UCSD-AML1 (cell line): ENCODE data around the gene CHST1.

ENCODE experiments used
- DNase-seq: peaks from one replicate; lab custom pipeline; 2025; ENCODE audit not compliant: unreplicated experiment; lab: John Stamatoyannopoulos, UW

CHST1 gene

DNA sequence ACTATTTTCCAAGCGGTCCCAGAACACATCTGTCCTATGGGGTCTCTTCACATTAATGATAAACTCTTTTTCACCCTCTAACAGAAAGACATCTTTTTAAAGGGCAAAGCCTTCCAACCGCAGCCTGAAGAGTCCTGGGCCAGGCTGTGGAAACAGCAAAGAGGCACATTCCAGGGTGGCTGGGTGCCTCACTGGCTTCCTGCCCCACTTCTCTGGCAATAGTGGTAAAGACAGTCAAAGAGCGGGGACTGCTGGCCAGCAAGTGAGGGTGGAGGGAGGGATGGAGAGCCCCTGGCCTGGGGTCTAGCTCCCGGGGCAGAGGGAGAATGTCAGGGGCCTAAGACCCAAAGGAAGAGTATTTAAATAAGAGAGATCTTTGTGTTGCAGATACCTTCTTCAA is 10.2 kb upstream of the CHST1 start:
- DNase-seq = no peak

DNA sequence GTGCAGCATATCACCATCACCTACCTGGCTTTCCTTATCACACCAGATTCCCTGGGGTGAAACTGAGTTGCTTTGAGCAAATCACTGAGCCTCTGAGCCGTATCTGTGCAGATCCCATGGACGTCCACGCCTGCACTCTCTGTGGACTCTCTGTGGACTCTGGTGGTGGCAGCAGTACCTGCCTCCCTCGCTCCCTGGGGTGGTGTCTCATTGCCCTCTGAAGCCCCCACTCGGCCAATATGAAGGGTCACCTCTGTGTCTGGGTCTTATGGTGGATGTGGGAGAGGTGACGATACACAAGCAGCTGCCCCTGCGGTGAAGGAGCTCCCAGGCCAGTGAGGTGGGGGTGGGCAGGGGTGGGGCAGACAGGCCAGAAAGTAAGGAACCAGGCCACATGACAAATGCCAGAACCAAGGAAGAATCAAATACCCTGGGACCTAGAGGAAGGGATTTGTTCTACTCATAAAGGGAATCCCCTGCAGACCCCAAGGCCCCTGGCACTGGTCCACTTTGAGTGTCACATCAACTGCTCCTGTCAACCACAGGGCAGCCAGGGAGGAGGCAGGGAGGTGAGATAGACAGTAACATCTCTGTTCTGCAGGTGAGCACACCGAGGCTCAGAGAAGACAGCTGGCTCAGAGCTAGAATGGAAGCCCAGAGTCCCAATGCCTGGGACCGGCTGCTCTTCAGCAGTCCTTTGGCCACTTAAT is 9.2 kb upstream of the CHST1 start:
- no peak for DNase-seq

DNA sequence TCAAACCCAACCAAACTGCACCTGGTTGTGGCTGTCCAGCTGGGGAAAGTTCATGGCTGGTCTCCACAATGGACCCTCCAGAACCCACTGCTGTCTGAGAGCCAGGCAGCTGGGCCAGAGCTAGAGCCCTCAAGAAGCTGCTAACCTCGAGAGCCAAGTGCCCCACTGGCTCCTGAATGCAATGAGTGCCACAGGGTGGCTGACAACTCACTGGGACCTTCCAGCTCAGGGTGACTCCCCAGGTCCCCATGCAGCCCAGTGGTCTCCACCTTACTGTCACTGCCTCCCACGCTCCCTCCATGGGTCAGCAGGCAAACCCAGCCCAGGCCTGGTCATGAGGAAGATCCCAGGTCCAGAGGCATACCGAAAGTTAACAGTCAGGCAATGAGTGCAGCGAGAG is 8.0 kb upstream of the CHST1 start:
- no peak for DNase-seq

DNA sequence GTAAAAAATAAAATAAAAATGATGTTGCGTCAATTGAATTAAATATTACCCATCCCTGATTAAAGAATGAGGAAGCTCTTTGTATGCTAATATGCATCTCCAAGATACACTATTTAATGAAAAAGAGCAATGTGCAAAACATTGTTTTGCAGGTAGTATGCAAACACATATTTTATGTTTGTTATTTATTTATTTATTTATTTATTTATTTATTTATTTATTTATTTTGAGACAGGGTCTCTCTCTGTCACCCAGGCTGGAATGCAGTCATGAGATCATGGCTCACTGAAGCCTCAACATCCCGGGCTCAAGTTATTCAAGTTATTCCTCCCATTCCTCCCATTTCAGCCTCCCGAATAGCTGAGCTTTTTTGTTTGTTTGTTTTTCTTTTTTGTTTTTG is 7.2 kb upstream of the CHST1 start:
- DNase-seq = no peak

DNA sequence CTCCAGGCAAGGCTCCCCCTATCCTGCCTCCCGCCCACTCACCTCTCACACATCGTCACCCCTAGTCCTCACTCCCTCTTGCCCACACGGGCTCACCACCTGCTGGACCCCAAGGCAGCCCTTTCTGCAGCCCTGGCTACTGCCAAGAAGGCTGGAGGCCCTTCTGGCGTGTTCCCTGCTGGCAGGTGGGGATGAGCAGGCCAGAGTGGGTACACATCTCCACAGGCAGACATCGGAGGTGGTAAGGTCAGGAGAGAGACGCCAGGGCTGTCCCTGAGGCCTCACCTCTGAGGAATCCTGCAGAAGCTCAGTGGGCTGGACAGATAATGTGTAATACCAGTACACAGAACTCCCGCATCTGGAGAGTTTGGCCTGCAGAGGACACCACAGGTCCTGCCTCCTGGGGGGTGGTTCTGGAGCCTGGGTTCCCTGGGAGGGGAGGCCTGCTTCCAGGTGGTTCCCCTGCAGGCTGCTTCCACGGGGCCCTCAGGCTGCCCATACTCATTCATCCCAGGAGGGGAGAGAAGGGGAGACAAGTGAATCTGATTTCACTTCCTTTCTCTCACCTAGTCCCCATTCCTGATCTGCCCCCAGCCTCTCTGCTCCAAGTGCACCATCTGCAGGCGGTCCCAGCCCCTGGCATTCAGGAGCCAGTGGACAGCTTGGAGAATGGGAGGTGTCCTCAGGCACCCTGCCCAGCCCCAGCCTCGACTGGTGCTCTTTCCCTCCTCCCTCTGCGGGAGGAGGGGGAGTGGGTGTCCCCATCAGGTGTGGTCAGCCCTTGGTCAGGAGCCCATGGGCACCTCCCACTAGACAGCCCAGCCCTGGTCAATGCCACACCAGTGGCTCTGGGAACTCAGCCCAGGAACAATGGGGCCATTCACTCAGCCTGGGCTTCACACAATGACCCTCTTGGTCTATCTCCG is 6.1 kb upstream of the CHST1 start:
- DNase-seq = no peak

DNA sequence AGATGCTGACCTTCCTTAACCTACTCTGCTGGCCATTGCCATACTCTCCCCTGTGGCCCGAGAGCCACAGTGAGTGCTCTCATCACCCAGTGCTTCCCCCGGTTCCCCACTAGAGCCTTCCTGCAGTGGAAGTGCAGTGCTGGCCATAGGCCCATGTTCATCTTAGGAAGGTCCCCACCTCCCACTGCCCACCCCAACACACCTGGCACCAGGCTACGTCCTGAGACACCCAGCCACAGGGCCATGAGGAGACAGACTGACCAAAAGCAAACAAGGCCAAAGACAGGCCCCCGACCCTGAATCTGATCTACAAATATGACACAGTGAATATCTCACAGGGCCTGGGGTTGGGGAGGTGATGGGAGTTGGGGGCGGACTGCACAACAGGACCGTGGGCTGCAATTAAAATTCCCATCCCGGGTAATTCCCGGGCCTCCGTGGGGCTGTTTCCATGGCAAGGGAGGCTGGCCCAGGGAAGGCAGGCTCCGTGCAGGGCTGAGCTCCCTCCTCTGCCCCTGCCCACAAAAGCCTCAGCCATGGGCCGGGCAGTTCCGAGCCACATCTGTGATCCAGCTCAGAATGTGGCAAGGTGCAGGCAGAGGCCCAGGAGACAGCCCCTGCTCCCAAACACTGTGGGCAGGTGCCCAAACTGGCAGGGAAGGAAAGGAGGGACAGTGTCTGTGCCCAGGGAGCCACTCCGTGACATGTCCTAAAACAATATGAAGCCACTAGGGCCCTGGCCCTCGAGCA is 5.1 kb upstream of the CHST1 start:
- DNase-seq = no peak

DNA sequence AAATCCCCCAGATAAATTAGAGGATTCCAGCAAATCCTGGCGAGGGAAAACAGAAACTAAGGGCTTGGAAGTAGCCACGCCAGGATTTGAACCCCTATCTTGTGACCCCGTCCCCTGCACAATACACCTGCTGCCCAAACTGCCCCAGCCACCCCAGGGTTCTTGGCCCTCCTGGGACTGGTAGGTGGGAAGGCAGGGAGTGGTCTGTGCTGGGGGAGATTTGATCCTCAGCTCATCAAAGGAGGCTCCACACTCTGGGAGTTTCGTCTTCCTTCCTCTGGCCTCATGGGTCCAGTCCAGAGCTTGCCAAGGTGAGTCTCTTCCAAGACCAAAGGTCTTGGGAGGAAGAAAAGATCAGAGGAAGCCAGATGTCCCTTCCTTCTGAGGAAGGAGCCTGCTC is 4.5 kb upstream of the CHST1 start:
- DNase-seq = no peak

DNA sequence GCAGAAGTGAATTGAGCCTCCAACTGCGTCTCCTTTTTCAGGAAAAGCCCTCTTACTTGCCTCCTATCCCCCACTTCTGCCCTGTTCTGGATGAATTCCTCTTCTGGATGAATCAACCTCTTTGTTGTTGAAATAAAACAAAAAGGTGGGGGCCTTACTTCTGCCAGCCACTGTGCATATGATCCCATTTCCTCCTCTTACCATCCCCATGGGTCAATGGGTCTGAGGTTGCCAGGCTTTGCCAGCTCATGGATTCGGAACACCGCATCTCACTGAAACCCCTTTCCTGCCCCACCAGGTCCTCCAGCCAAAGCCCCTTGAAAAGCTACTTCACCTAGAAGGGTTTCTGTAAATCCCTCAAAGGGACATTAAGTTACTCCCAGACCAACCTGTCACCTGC is 3.7 kb upstream of the CHST1 start:
- no peak for DNase-seq

DNA sequence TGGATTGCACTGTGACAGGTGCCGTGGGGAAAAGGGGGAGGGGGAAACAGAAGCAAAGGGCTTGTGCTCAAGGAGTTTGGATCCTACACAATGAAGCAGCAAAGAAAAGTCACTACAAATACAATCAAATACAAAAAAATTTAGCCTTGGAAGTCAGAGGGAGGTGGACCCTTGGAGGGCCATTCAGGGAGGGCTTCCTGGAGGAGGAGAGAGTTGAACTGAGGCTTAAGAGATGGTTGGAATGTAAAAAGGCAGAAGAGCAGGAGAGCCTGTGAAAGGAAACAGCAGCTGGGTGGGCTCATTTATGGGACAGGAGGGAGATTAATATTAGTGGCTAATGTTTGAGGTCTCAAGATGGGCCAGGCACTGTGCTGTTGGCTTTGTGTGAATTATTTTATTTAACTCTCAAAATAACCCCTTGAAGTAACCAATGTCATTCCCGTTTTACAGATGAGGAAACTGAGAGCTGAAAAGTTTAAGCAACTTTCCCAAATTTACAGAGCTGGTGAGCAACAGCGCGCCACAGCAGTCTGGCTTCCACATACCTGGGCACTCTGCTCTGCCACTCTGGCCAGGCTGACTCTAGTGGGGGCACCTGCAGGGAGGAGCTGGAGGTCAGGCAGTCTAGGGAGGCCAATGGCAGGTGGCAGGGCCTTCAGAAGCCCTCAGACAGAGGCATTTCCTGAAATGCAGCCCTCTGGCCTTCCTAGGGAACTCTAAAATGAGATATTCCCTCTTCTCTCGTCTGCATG is 2.7 kb upstream of the CHST1 start:
- DNase-seq = no peak

DNA sequence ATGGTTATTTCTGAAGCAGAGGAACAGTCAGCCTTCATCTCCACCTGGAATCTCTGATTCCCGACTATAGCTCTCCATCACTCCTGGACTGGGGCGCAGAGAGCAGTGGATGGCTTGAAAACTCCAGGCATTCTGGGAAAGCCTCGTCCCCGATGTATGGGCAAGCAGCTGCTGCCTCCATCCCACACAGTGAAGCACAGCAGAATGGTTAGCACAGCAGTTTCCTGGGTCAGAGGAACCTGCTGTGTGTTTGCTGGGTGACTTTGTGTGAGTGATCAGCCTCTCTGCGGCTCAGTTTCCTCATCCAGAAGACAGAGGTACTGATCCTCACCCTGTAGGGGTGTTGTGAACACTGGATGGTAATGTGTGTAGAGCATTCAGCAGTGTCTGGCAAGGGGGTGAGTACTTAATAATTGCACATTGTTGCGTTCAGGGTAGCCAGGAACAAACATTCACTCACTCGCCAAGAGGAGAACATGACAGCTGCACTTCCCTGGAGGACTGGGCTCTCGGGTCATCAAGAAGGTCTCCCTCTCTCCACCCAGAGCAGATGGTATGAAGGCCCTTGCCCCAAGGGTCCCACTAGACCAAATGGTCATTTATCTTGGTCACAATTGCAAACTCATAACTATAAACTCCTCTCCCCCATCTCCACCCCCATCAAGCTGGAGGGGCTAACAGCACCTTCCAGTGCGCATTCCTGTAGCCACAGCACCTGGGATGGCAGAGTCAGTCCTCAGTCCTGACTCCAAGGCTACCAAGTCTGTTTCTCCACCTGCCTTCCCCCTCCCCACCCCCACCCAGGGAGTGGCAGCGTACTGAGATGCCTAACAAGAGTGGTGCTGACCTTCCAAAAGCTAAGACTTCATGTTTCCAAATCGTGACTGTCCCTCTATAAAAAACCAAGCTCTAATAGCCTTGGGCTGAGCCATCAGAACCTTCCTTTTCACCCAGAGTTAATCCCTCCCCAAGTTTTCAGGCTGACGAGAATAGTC is 1.5 kb upstream of the CHST1 start:
- DNase-seq = no peak

DNA sequence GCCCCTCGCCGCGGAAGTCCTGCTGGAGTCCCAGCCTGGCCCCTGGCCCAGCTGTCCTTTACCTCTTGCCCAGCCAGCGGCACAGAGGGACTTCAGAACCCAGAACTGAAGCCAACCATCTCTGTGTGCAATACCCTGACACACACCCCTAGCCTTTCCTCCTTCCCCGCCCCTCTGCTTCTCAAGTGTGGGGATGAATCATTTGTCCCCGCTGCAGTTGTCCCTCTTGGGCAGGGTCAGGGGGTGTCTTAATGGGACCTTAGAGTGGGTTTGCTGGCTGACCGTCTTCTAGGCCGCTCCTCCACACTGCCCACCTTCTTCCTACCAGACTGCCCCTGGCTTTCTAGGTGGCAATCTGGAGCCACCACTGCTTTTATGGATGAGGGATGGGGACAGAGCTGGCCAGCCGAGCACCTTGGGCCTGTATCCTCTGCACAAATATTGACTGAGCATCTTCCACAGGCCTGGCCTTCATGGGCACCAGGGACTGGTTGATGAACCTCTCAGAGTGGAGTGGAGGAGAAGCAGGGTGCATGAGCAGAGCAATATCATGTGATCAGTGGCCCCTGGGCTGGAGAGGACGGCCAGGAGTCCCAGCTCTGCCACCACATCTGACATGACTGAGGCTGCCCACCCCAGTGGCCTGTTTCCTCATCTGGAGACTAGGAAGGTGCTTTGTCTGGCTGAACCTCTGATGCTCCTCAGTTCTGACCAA is 668 bp upstream of the CHST1 start:
- no peak for DNase-seq

DNA sequence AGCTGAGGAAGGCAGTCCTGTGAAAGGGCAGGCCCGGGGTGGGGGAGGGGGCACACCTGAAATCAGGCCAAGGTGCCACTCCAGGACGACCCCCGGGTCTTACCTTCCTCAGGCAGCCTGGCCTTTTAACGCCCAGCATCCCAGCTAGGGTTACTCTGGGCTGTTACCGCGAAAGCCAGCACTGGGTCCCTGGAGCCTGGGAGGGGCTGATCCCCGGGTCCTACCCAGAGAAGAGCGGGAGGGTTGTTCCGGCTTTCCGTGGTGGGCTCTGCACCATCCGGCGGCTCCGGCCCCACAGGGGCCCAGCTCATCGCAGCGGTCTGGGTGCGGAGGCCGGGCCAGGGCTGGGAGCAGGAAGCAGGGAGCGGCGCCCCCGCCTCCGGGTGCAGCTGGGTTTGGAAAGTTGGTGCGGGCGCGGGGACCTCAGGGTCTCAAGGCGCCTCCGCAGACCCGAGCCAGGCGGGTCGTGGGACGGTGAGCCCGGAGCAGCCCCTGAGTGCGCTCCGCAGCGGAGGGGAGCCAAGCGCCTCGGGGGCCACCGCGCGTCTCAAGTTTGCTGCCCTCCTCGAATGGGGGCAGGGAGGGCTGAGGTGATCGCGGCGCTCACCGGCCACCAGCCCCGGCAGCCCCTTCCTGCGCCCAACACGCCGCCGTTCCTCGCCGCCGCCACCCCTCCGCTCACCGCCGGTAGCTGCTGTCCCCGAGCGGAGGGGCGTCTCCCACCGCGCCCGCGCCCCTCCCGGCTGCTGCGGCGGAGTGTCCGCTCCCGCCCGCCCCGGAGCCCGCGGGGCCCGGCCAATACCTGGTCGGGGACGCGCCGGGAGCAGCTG is 831 bp downstream of the CHST1 start:
- no peak for DNase-seq

DNA sequence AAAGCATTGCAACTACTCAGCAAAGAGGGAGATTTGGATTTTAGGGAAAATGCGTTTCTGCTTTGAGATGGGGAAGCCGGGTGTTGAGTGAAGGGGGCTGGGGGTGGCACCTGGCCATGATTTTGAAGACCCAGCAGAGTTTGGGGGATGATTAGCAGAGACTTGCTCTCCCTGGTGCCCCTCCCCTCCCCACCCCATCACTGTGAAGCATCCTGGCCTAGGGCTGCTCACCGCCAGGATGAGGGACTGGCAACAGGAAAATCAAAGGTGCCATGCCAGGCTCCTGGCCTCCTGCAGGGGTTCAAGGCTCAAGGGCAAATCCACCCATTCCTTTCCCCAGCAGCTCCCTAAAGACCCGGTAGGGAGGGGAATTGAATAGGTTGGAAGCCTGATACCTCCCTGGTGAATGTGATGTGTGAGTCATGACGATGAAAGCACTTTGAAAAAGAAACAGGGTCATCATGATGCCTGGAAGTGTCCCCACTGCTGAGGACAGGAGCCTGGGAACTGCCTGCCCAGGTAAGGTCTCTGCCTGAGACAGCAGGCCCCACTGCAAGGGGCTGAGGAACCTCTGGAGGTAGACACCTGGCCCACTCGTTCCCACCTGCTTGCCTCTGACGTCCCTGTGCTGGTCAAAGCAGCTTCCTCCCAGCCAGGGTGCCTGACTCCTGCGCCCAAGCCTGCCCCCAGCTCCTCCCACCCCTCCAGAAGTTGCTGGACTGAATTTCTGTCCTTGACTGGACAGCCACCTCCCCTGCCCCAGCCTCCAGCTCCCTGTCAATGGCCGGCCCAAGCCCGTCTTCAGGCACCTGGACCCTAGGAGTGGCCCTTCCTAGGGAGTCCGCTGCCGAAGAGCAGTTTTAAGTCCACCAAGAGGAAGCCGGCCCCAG is 1.7 kb downstream of the CHST1 start:
- no peak for DNase-seq

DNA sequence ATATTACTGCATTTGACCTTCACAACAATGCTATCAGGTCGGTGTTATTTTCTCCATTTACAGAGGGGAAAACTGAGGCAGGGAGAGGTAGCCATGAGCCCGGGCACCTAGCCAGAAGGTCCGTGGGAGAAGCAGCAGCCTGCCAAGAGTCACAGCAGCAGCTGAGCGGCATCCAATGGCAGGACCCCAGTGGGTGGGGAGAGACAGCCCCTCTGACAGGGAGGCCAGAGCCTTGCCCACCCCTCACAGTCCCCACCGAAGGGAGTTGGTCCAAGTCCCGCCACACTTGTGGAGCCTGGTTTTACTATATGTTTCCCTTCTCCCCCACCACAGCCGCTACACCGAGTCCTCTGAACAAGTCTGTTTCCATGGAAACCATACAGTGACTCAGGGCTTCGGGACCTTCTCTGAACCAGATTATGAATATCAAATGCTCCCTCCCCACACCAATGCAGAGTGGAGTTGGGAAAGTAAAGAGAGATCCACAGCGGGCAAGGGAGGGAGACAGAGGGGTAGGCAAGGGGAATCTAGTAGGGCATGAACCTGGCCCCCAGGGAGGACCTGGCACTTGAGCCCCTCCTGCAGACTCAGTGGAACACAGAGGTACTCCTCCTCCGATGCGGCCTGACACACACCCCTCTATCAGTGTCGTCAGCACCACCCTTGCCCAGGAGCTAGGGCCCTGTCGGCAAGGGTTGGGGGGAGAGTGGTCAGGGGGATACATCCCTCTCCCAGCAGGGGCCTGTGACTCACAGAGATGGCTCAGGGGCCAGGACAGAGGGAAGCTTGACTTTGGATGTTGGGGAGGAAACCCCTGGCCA is 2.5 kb downstream of the CHST1 start:
- DNase-seq = no peak

DNA sequence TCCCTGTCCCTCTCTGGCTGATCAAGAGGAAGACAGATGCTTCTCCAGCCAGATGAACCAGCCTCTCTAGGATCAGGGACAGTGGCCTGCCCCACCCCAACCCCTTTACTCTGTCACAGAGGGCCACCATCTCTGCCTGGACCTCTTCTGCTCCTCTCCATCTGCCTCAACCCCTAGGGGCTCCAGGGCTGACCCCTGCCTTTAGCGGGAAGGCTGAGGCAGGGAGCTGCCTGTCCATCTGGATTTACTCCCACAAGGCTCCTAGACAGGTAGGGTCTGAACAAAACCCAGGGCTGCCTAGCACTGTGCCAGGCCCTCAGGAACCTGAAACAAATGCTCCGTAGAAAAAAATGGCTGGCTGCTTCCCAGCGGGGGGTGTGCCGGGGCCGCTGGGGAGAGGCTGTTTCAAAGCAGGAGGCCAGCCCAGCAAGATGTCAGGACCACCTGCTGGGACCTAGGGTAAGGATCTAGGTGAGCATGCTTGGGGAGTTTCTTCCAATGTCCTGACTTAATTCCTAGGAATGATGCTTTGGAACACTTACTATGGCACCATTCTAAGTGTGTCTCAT is 3.2 kb downstream of the CHST1 start:
- DNase-seq = no peak

DNA sequence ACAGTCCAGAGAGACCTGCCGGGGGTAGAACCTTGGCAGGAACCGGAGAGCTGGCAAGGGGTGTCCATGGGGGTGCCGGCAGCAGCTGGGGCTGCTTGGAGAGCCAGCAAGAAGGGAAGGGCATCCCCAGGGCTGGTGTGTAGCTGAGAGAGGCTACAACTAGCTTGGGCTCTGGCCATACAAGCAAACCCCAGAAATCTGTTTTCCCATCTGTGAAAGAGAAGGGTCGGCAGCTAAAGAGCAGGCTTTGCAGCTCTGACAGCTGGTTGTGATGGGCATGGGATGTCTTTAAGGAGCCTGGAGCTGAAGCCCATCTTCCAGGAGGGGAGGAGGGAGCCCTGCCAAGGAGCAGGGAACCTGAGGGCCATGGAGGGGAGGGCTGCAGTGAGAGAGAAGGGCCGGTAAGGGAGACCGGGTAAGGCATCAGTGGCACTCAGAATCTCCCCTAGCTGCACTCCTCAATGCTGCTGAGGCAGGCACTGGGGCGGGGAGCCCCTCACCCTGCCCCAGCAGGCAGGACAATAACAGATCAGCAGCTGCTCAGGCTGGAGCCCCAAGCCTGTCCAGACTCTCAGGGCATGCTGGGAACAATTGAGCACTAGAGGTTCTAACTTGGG is 3.9 kb downstream of the CHST1 start:
- DNase-seq = no peak
